B cell (primary cell): ENCODE data around the gene C5orf34.

Experiments used
- CTCF ChIP-seq: fragments of 200-600 bp; IDR thresholded peaks from one replicate; pipeline ENCODE4 v1.8.0; 2022; ENCODE audit warnings: antibody characterized with exemption, mild to moderate bottlenecking
- EZH2 ChIP-seq: IDR thresholded peaks from 2 replicates; pipeline ENCODE4 v1.6.1; 2012; ENCODE audit warnings: borderline replicate concordance, low read depth, mild to moderate bottlenecking, moderate library complexity, low read length; ENCODE audit not compliant: insufficient read depth, poor library complexity, severe bottlenecking

GRCh38 chr5:43482490-43483297 lies 32.3 kb downstream of the C5orf34 start:
- no peak for TF ChIP-seq CTCF
- no peak for TF ChIP-seq EZH2
